Right ventricle myocardium superior (tissue), 1 donor: ENCODE measurements around the gene ZC3H6. TPM values are rescaled to one million over a fixed set of nuclear protein-coding genes. Genes with fewer than 3 reads are reported as not detected.
A peak's percentile ranks its signal among the peaks of the same experiment; 100 is the strongest.
"Not testable (repeated sequence)": the region's sequence is repeated elsewhere in the genome, so short reads cannot be mapped to it uniquely, and the experiment has no call there.

Experiments used
- ATAC-seq: fragments of 200-7000 bp; cut with Tn5 transposase; one replicate; pipeline ENCODE4 v1.9.1; 2020; ENCODE audit warnings: mild to moderate bottlenecking; ENCODE audit not compliant: poor library complexity
- DNase-seq: peaks from one replicate; pipeline ENCODE4 v3.0.0-alpha.2; 2020
- intact Hi-C: fragments of 100-400 bp; cut with DNase I; formaldehyde crosslinking; loops from one replicate; pipeline ENCODE4 v1.11.2; 2022
- total RNA-seq: library from RNA; stranded (reverse); fragmentation: NEBNext Ultra II Directional; extraction: Animal tissue kit (Norgen Biotek cat#: 25700); gene quantifications from one replicate; pipeline ENCODE4 v1.2.1, GENCODE V29; 2021
- donor health status: DM: no; HTN: yes; CAD: no; lungs with severe emphysema.

The ZC3H6 gene
- total RNA-seq, 1 donor from 2014 or later = 18.7 TPM

GRCh38 chr2:112317303-112318158 is 42.1 kb downstream of the ZC3H6 start:
- intact Hi-C loops = no loop called here
- DNase-seq (no peak), ATAC-seq (no peak)

DNA sequence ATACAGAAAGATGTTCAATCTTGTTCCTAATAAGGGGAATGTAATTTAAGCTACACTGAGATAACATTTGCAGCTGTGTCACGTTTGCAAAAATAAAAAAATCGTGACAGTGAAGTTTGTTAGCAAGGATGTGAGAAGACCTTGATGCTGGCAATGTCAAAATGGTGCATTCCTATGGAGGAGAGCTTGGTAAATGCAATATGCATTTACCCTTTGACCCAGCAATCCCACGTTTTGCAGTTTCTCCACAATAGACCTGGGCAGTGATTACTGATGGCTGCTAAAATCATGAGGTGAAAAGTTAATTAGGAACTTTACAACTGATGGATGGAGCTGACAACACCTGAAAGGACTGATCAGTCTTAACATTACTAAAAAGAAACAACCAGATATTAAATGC is 43.1 kb downstream of the ZC3H6 start:
- ATAC-seq = no peak
- no peak for DNase-seq
- intact Hi-C loops = no loop called here

GRCh38 chr2:112321375-112322320 is 46.3 kb downstream of the ZC3H6 start:
- DNase-seq (no peak), ATAC-seq (no peak)
- intact Hi-C loops = no loop called here

GRCh38 chr2:112322919-112323318 is 47.5 kb downstream of the ZC3H6 start:
- intact Hi-C loops = no loop called here
- DNase-seq = no peak
- no peak for ATAC-seq

DNA sequence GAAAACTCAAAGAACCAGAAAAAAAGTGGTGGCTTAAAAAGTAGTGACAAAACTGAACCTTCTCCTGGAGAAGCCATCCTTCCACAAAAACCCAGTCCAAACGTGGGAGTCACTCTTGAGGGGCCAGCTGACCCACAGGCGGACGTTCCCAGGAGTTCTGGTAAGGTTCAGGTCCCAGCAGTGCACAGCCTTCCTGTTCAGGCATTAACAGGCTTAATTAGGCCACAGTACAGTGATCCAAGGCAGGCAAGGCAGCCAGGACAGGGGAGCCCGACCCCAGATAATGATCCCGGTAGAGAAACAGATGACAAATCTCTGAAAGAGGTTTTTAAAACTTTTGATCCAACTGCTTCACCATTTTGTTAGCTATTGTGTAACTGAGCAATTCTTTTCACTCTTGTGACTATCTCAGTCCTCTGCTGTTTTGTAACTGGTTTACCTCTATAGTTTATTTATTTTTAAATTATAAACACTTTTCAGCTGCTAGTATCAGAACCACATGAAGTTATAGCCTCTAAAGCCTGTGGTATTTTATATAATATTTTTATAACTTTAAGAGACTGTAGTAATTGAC is 56.8 kb downstream of the ZC3H6 start:
- DNase-seq (no peak), ATAC-seq (no peak)
- intact Hi-C loops = no loop called here

DNA sequence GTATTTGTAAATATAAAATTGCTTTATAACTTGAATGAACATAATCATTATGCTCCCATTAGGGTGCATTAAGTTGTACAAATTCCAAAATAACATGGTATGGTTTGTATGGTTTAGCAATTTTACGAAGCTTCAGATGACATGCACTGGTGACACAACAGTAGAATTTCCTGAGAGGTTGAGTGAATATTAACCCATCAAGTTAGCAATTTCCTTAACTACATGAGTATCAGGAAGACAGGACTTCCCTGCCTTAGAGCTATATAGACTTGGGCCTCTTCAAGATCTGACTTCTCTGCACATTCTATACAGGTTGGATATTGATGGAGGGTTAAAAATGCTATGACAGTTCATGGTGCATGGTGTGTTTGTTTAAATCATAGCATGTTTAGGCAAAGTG is 60.2 kb downstream of the ZC3H6 start:
- intact Hi-C loops = no loop called here
- DNase-seq = no peak
- no peak for ATAC-seq

DNA sequence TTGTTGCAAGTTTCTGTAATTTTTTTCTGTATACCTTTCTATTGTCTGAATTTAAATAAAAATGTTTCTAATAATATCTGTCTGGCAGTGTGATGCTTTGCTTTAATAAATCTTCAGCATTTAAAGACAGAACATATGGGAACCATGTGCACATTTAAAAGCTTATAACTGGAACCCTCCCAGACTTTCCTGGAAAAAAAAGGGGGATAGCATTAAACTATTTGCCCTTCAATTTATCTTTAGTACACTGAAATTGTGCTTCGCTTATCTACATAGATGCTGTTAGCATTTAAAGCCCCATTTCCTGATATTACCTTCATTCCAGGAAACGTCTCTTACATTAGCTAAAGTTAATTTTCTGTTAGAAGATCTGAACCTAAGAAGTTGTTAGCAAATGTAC is 64.6 kb downstream of the ZC3H6 start:
- DNase-seq (no peak), ATAC-seq (no peak)
- intact Hi-C loops = no loop called here

DNA sequence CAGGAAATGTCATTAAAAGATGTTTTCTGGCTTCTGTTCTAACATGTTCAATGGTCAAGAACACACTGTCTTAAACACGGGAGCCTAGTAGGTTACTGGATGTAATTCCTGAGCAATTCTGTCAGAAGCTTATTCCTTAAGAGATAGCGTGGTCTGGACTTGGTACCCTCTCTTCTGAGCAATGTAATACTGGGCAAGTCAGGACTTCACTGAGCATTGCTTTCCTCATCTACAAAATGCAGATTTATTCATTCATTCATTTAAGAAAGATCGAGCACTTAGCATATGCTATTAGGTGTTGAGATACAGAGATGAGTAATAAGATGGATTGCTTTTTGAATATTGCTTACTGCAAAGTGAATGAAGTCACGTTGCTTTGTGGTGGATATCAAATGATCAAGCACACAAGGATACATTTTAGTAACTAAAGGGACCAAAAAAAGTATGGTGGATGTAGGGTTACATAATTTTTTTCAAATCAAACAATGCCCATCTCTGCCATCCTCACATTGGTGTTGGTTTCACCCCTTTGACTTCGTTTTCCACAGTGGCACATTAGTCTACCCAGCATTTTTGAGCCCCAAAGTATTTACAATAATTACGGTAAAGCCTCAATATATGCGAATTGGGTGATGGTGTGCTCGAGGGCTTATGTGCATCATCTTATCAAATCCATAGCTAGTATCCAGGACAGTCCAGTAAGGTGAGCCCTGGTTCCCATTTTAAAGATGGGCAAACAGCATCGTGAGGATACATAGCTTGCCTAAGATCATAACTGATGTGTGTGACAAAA is 65.3 kb downstream of the ZC3H6 start:
- intact Hi-C loops = no loop called here
- ATAC-seq (no peak), DNase-seq (no peak)

DNA sequence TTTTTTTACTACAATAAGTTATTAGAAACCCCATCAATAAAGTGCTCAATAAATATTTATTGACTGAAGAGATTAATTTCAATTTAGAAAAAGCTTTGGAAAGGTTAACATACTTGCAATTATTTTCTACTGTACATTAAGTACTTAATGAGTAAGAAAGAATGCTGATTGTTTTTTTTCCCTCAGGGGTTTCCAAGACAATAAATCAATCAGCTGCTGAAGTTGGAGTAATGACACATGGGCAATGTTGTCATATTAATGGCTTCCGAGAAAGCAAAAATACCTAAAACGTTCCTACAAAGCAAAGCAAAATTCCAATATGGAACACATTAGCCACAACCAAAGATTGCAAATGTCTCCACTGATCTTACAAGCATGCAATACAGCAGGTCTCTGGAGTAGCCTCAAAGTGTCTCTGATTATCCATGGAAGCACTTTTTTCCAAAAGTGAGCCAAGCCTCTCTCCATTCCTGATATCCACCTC is 66.7 kb downstream of the ZC3H6 start:
- no peak for DNase-seq
- no peak for ATAC-seq
- intact Hi-C loops = no loop called here

DNA sequence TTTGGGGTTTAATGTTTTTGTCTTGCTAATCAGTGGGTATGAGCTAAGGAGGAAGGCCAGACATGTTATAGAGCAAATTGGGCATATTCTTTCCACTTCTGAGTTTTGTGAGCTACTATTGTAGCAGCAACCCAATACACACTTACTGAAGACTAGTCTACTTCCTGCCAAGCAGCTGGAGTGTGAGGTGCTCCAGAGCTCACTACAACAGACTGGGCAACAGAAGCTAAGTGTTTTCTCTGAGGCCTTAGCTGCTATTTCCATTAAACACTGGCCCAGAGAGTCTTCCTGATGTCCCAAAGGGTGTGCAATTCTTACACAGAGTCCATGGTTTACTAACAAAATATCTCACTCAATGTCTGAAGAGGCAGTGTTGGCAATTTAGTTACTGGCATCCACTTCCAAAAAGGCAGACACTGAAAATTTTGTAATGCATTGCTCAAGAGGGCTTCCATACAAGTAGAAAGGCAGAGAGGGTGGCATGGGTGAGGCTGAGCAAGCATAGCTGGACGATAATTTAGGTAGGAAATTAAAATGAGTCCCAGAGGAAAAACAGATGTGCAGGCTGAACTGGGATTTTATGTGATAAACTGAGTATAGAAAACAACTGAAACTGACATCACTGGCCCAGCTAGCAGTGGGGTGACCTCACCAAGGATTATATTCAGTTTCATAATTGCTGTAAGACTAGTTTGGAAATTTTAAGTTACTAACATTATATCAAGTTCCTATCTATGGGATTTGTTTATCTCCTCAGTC is 68.6 kb downstream of the ZC3H6 start:
- DNase-seq = no peak
- intact Hi-C loops = no loop called here
- peak; percentile 34 for ATAC-seq

GRCh38 chr2:112345030-112346027 is 69.9 kb downstream of the ZC3H6 start:
- DNase-seq = no peak
- no peak for ATAC-seq
- intact Hi-C loops = no loop called here

DNA sequence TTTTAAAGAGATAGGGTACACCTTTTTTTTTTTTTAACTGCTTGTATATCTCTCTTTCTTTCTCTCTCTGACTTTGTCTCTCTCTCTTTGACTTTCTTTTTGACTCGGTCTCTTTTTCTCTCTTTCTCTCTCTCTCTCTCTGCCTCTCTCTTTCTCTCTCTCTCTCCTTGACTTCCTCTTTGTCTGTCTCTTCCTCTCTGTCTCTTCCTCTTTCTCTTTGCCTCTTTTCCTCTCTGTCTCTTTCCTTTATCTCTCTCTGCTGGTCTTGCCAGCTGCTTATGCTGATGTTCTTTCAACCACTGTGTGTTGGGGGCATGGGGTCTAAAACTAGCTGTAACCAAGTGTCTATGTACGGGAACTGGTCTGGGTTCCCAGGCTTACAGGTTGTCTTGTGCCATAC is 76.9 kb downstream of the ZC3H6 start:
- ATAC-seq, DNase-seq, intact Hi-C loops: not testable (repeated sequence)

- ATAC-seq, DNase-seq, intact Hi-C loops: not testable (repeated sequence)
These were observed 77.6 kb downstream of the ZC3H6 start for GRCh38 chr2:112352809-112353603.

- ATAC-seq, DNase-seq, intact Hi-C loops: not testable (repeated sequence)
These were observed 78.9 kb downstream of the ZC3H6 start for GRCh38 chr2:112354335-112354734.

- DNase-seq, ATAC-seq, intact Hi-C loops: not testable (repeated sequence)
These were observed 84.7 kb downstream of the ZC3H6 start for GRCh38 chr2:112360055-112360454.
